ENCODE results near the gene MKRN2.

GRCh38 chr3:12620729-12621128 lies 63.8 kb downstream of the MKRN2 start:
- no peak for TF ChIP-seq ZFX (IDR thresholded peaks at IDR 0.05)
- no peak for TF ChIP-seq CTCF (conservative IDR thresholded peaks at IDR 0.05)
